Lung microvascular endothelial cell (primary cell): ENCODE measurements around the gene PRKAR1B. TPM values are rescaled to one million over a fixed set of nuclear protein-coding genes. Genes with fewer than 3 reads are reported as not detected.
A peak's percentile ranks its signal among the peaks of the same experiment; 100 is the strongest.

Source experiments
- DNase-seq, 2 donors: peaks; one replicate each; pipeline versions ENCODE4 v3.0.0 to v3.0.0-alpha.2; 2010; ENCODE audit warnings: low read depth in 2 of 2
- total RNA-seq: library from RNA; depleted of rRNA; stranded (reverse); fragments of >200 nt; gene quantifications from 2 replicates; pipeline ENCODE4 v1.2.1, GENCODE V29; 2014

The PRKAR1B gene
- total RNA-seq, 1 donor from 2014 or later: 71.8 TPM

GRCh38 chr7:591856-592628, 135.0 kb downstream of the PRKAR1B start:
- DNase-seq: no peak

DNA sequence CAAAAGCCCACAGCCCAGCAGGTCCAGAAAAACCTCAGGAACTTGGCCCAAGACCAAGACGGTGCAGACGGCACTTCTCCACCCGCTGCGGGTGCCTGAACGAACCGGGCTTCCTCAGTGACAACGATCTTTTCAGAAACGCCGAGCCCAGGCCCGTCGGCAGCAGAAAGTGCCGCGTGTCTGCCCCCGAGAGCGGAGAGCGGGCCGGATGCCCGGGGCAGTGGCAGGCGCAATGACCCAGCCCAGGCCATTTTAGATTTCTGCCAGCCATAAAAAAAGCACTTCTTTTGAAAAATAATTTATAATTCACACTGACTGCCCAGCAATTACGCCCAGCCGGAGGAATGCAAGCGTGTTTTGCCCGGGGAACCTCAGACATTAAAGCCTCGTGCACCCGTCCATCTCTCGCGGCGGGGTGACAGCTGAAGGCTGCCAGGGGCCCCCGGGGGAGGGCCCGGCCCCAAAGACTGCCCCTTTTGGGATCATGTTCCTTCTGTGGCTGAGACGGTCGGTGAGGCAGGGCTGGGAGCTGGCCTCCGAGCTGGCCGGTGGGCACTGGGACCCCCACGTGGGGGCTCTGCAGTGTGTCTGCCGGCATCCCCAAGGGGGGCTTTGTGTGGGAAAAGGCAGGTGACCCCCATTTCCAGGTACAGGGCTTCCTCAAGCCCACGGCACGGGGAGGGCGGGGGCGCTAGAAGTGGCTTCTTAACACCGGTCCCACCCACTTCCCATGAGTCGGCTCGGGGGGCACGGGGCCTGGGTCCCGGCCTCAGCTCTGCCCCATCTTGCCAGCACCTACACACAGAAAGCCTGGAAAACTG, 136.1 kb downstream of the PRKAR1B start:
- no peak for DNase-seq

GRCh38 chr7:589781-590575, 137.1 kb downstream of the PRKAR1B start:
- no peak for DNase-seq

- no peak for DNase-seq
Observed at GRCh38 chr7:587767-588166, 139.3 kb downstream of the PRKAR1B start.

DNA sequence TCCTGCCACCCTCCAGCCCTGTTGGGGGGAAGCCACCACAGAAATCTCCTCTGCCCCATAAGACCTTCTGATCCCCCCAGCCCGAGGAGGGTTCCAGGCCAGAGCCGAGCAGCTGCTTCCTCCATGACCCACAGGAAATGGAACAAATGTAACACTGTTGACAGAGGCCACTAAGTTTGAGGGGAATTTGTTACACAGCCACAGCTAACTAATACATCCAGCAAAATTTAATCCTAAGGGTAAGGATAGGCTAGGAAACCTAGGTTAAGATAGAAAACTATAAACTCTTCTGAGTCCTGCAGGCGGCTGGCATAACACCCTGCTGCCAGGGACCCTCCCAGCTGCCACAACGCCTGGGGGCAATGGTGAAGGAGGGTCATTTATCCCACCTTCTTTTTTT, 140.6 kb downstream of the PRKAR1B start:
- DNase-seq: no peak

GRCh38 chr7:585873-586272, 141.2 kb downstream of the PRKAR1B start:
- no peak for DNase-seq

- peak in 1 of 2 donors; percentile 24 for DNase-seq
Observed at GRCh38 chr7:585229-585711, 141.8 kb downstream of the PRKAR1B start.

DNA sequence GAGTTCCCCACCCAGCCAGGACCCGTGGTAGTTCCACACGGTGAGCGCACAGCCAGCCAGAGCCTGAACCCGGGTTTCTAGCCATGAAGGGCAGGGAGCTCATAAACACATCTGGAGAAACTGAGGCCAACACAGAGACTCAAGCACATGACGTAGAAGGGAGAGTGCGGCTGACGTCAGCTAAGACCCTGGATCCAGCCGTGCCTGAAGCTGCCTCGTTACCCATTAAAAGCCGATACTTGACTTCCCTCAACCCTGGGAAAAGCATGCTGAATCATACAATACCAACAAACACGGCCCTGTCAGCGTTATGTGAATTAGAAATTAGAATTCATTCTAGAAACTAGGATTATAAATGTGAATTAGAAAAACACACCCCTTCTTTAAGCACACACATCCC, 142.3 kb downstream of the PRKAR1B start:
- DNase-seq: no peak

- no peak for DNase-seq
Observed at GRCh38 chr7:584122-584465, 143.0 kb downstream of the PRKAR1B start.

- DNase-seq: no peak
Observed at GRCh38 chr7:583410-584121, 143.5 kb downstream of the PRKAR1B start.

DNA sequence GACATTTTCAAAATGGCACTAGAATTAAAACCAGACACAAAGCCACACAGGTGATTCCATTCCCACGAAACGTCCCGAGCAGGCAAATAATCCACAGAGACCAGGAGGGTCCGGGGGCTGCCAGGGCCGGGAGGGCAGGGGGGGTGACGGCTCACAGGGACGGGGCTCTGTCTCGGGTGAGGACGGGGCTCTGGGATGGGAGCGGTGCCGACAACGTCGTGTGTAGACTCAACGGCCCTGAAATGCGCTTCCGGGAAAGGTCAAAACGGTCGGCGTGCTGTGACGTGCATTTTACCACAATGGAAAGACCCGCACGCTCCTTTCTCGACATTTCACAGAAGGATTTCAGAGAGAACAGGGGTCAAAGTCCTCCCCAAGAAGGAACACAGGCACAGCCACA, 144.2 kb downstream of the PRKAR1B start:
- no peak for DNase-seq

GRCh38 chr7:582081-582835, 144.8 kb downstream of the PRKAR1B start:
- no peak for DNase-seq

DNA sequence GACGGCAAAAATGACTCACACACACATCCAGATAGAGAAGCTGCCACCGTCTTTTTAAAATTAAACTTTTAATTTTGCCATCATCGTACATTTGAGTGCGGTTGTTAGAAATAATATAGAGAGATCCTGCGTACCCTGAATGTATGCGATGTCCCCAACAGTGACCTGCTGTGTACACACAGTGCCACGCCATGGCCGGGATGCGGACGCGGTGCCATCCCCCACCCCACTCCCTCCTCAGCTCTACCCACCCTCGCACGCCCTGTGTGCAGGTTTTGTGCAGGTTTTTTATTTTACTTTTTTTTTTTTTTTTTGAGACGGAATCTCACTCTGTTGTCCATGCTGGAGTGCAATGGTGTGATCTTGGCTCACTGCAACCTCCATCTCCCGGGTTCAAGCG, 148.7 kb downstream of the PRKAR1B start:
- DNase-seq: no peak

GRCh38 chr7:577741-578370, 149.2 kb downstream of the PRKAR1B start:
- peak in 1 of 2 donors; percentile 27 for DNase-seq

GRCh38 chr7:577278-577665, 149.8 kb downstream of the PRKAR1B start:
- DNase-seq: no peak

GRCh38 chr7:576524-577277, 150.4 kb downstream of the PRKAR1B start:
- no peak for DNase-seq

GRCh38 chr7:575425-576366, 151.4 kb downstream of the PRKAR1B start:
- no peak for DNase-seq
